ENCODE results near the gene KMT2E.
A peak's percentile ranks its signal among the peaks of the same experiment; 100 is the strongest.

KMT2E gene

GRCh38 chr7:105000927-105001336 is 13.1 kb upstream of the KMT2E start:
- Histone ChIP-seq H3K9me3 (ENCODE audit: insufficient read depth, low read length, severe bottlenecking) (no peaks in the 10 kb centered on the region), H3K79me2 (ENCODE audit: insufficient read depth, low read length) (no peaks in the 10 kb centered on the region), H4K20me1 (ENCODE audit: insufficient read depth, low read length) (peaks cover 83% of the 10 kb centered on the region), H3K4me2 (ENCODE audit: insufficient read depth, low read length) (peak overlapping the region; percentile 25; the same call in 1 of the 2 replicates), H3K9ac (ENCODE audit: low read depth, low read length) (no peak overlapping the region), H3K36me3 (ENCODE audit: insufficient read depth, low read length) (peaks cover 42% of the 10 kb centered on the region), H2AFZ (ENCODE audit: low read depth, low read length) (no peak overlapping the region), H3K4me1 (ENCODE audit: insufficient read depth, low read length) (peaks cover 35% of the 10 kb centered on the region), H3K27ac (ENCODE audit: low read length) (no peak overlapping the region), H3K27me3 (ENCODE audit: insufficient read depth, low read length, poor library complexity) (no peaks in the 10 kb centered on the region), H3K4me3 (ENCODE audit: low read depth in 1 of 2, low read length in 2 of 2) (no peak overlapping the region)
- no peak for TF ChIP-seq CTCF (IDR thresholded peaks at IDR 0.05; ENCODE audit: borderline replicate concordance, extremely low read depth, low read length, poor library complexity, severe bottlenecking)
- TF ChIP-seq EZH2 (IDR thresholded peaks at IDR 0.05; ENCODE audit: borderline replicate concordance, low read depth, low read length, severe bottlenecking): no peak
- no peak for DNase-seq
- ATAC-seq (ENCODE audit: insufficient read depth, low read depth): no peak

- Histone ChIP-seq H3K4me3 (ENCODE audit: low read depth in 1 of 2, low read length in 2 of 2) (no peak overlapping the region), H3K9ac (ENCODE audit: low read depth, low read length) (no peak overlapping the region), H3K9me3 (ENCODE audit: insufficient read depth, low read length, severe bottlenecking) (no peaks in the 10 kb centered on the region), H3K79me2 (ENCODE audit: insufficient read depth, low read length) (no peaks in the 10 kb centered on the region), H3K27ac (ENCODE audit: low read length) (no peak overlapping the region), H3K4me1 (ENCODE audit: insufficient read depth, low read length) (peaks cover 42% of the 10 kb centered on the region), H2AFZ (ENCODE audit: low read depth, low read length) (no peak overlapping the region), H3K36me3 (ENCODE audit: insufficient read depth, low read length) (peaks cover 46% of the 10 kb centered on the region), H3K4me2 (ENCODE audit: insufficient read depth, low read length) (0 out of 2 replicates have a peak overlapping the region, but pooled peaks have one; percentile 15), H4K20me1 (ENCODE audit: insufficient read depth, low read length) (peaks cover 82% of the 10 kb centered on the region), H3K27me3 (ENCODE audit: insufficient read depth, low read length, poor library complexity) (no peaks in the 10 kb centered on the region)
- TF ChIP-seq CTCF (IDR thresholded peaks at IDR 0.05; ENCODE audit: borderline replicate concordance, extremely low read depth, low read length, poor library complexity, severe bottlenecking) (no peak), EZH2 (IDR thresholded peaks at IDR 0.05; ENCODE audit: borderline replicate concordance, low read depth, low read length, severe bottlenecking) (no peak)
- DNase-seq: no peak
- ATAC-seq (ENCODE audit: insufficient read depth, low read depth): no peak
These were observed 12.3 kb upstream of the KMT2E start for GRCh38 chr7:105001652-105002184.

GRCh38 chr7:105003275-105003674 is 10.7 kb upstream of the KMT2E start:
- TF ChIP-seq CTCF (IDR thresholded peaks at IDR 0.05; ENCODE audit: borderline replicate concordance, extremely low read depth, low read length, poor library complexity, severe bottlenecking) (no peak), EZH2 (IDR thresholded peaks at IDR 0.05; ENCODE audit: borderline replicate concordance, low read depth, low read length, severe bottlenecking) (no peak)
- Histone ChIP-seq H4K20me1 (ENCODE audit: insufficient read depth, low read length) (peaks cover 86% of the 10 kb centered on the region), H2AFZ (ENCODE audit: low read depth, low read length) (no peak overlapping the region), H3K36me3 (ENCODE audit: insufficient read depth, low read length) (peaks cover 60% of the 10 kb centered on the region), H3K27me3 (ENCODE audit: insufficient read depth, low read length, poor library complexity) (no peaks in the 10 kb centered on the region), H3K4me1 (ENCODE audit: insufficient read depth, low read length) (peaks cover 58% of the 10 kb centered on the region), H3K4me2 (ENCODE audit: insufficient read depth, low read length) (peak overlapping the region; percentile 25; the same call in 1 of the 2 replicates), H3K9ac (ENCODE audit: low read depth, low read length) (no peak overlapping the region), H3K4me3 (ENCODE audit: low read depth in 1 of 2, low read length in 2 of 2) (no peak overlapping the region), H3K27ac (ENCODE audit: low read length) (peak overlapping the region; percentile 41), H3K79me2 (ENCODE audit: insufficient read depth, low read length) (no peaks in the 10 kb centered on the region), H3K9me3 (ENCODE audit: insufficient read depth, low read length, severe bottlenecking) (no peaks in the 10 kb centered on the region)
- no peak for ATAC-seq (ENCODE audit: insufficient read depth, low read depth)
- no peak for DNase-seq
